GM12878 (cell line): ENCODE results near the gene NHSL1. TPM values are rescaled to one million over a fixed set of nuclear protein-coding genes. Genes with fewer than 3 reads are reported as not detected.

Experiments used
- ATAC-seq: fragments of 200-7000 bp; cut with Tn5 transposase; 3 replicates; pipeline ENCODE4 v1.9.1; 2020; ENCODE audit warnings: mild to moderate bottlenecking, moderate library complexity
- BruUV-seq: library from RNA; stranded (reverse); fragments of 400-500 nt; replicated peaks from 2 replicates; lab custom pipeline; 2021; lab: Mats Ljungman, UMichigan
- CTCF ChIA-PET: fragments of 300-600 bp; sonication (Branson Sonifier 250); formaldehyde crosslinking; extraction: SDS; loops from one replicate; lab custom pipeline; 2021; ENCODE audit warnings: inconsistent platforms; lab: Yijun Ruan, JAX
- POLR2A ChIA-PET: fragments of 350-600 bp; formaldehyde crosslinking; extraction: SDS; loops from one replicate; lab custom pipeline; 2021; ENCODE audit warnings: inconsistent platforms; lab: Charles Lee
- RAD21 ChIA-PET: fragments of 300-600 bp; sonication (Branson Sonifier 250); formaldehyde crosslinking; loops from one replicate; lab custom pipeline; 2023; ENCODE audit warnings: antibody characterized with exemption; ENCODE audit not compliant: unreplicated experiment; lab: Charles Lee
- SMC1A ChIA-PET: fragments of 300-600 bp; sonication (Branson Sonifier 250); formaldehyde crosslinking; loops from one replicate; lab custom pipeline; 2023; ENCODE audit not compliant: unreplicated experiment, uncharacterized antibody; lab: Charles Lee
- DNase-seq: peaks from one replicate; pipeline ENCODE4 v3.0.0-alpha.2; 2011; ENCODE audit warnings: low read depth, low spot score
- FAIRE-seq: peaks from 3 replicates; lab custom pipeline; 2011; peaks lifted over from hg19 to GRCh38; lab: Jason Lieb, UNC
- H2AFZ ChIP-seq: 2 replicates; pipeline ENCODE4 v1.6.0; 2011; ENCODE audit warnings: low read depth, low read length, control low read depth; ENCODE audit not compliant: control insufficient read depth
- H3K27ac ChIP-seq: 2 replicates; pipeline ENCODE4 v1.5.1; 2011; ENCODE audit warnings: control low read depth; ENCODE audit not compliant: control insufficient read depth, insufficient read depth
- H3K27me3 ChIP-seq, 2 experiments: replicated peaks in 1 of 2; 2 replicates each; pipeline versions ENCODE4 v1.6.0 to v1.6.1; 2011; ENCODE audit warnings: low read length in 1 of 2; ENCODE audit not compliant: control insufficient read depth in 2 of 2, insufficient read depth in 2 of 2
- H3K36me3 ChIP-seq, 2 experiments: 2 replicates each; pipeline ENCODE4 v1.5.1; 2011; ENCODE audit warnings: low read length in 1 of 2; ENCODE audit not compliant: control insufficient read depth in 2 of 2, insufficient read depth in 2 of 2
- H3K4me1 ChIP-seq: 2 replicates; pipeline ENCODE4 v1.6.1; 2011; ENCODE audit warnings: mild to moderate bottlenecking, low read length, moderate library complexity, mixed read lengths; ENCODE audit not compliant: control insufficient read depth, insufficient read depth
- H3K4me2 ChIP-seq: 2 replicates; pipeline ENCODE4 v1.6.0; 2011; ENCODE audit warnings: control low read depth; ENCODE audit not compliant: control insufficient read depth, insufficient read depth
- H3K4me3 ChIP-seq: fragments of 200-600 bp; sonication (generic); 2 replicates; pipeline ENCODE4 v1.5.1; 2016
- H3K79me2 ChIP-seq: 2 replicates; pipeline ENCODE4 v1.6.0; 2011; ENCODE audit warnings: low read length; ENCODE audit not compliant: control insufficient read depth, insufficient read depth
- H3K9ac ChIP-seq: 2 replicates; pipeline ENCODE4 v1.8.0; 2011; ENCODE audit warnings: low read length, control low read depth, mixed read lengths; ENCODE audit not compliant: control insufficient read depth, insufficient read depth
- H3K9me3 ChIP-seq: replicated peaks from 3 replicates; pipeline ENCODE4 v1.5.1; 2011; ENCODE audit warnings: mild to moderate bottlenecking, low read length; ENCODE audit not compliant: control insufficient read depth, insufficient read depth
- H4K20me1 ChIP-seq: 2 replicates; pipeline ENCODE4 v1.6.0; 2011; ENCODE audit not compliant: control insufficient read depth, insufficient read depth
- DPF2 ChIP-seq: fragments of 450-650 bp; IDR thresholded peaks from 2 replicates; pipeline ENCODE4 v1.6.1; 2017; ENCODE audit warnings: mild to moderate bottlenecking
- E4F1 ChIP-seq: fragments of 450-650 bp; IDR thresholded peaks from 2 replicates; pipeline ENCODE4 v1.6.1; 2018; ENCODE audit warnings: borderline replicate concordance, mild to moderate bottlenecking; ENCODE audit not compliant: partially characterized antibody
- HCFC1 ChIP-seq: fragments of 150-350 bp; IDR thresholded peaks from 2 replicates; pipeline ENCODE4 v1.6.1; 2014; ENCODE audit warnings: low read length
- IRF5 ChIP-seq: fragments of 450-650 bp; IDR thresholded peaks from 2 replicates; pipeline ENCODE4 v1.6.1; 2017; ENCODE audit warnings: borderline replicate concordance
- JUNB ChIP-seq: IDR thresholded peaks from 2 replicates; pipeline ENCODE4 v1.6.1; 2016; ENCODE audit warnings: antibody characterized with exemption, mild to moderate bottlenecking
- KAT2A ChIP-seq: conservative IDR thresholded peaks from 2 replicates; pipeline ENCODE4 v1.6.1; 2011; ENCODE audit warnings: low read depth, low read length; ENCODE audit not compliant: control insufficient read depth
- MAX ChIP-seq: IDR thresholded peaks from 2 replicates; pipeline ENCODE4 v1.6.1; 2012; ENCODE audit warnings: low read depth, low read length, improper control_type of control experiment
- POU2F2 ChIP-seq: IDR thresholded peaks from 3 replicates; pipeline ENCODE4 v1.6.1; 2011; ENCODE audit warnings: low read depth, mild to moderate bottlenecking, low read length, borderline replicate concordance
- SMARCA5 ChIP-seq: fragments of 450-650 bp; IDR thresholded peaks from 2 replicates; pipeline ENCODE4 v1.6.1; 2017; ENCODE audit warnings: mild to moderate bottlenecking
- TAF1 ChIP-seq: IDR thresholded peaks from 2 replicates; pipeline ENCODE4 v1.6.1; 2011; ENCODE audit warnings: mild to moderate bottlenecking, low read depth, low read length, borderline replicate concordance
- WGBS: methylation state at CpG from one replicate; pipeline ENCODE4 v1.1.6; 2016; ENCODE audit warnings: low lambda C conversion rate; ENCODE audit not compliant: insufficient replicate concordance, insufficient coverage; ENCODE audit errors: missing lambda C conversion rate; 5-methylcytosine and 5-hydroxymethylcytosine counted together
- in situ Hi-C: fragments of 300-500 bp; cut with MboI; formaldehyde crosslinking; loops from 9 replicates; pipeline ENCODE4 v1.14.3; 2018; ENCODE audit warnings: mixed read lengths
- intact Hi-C: fragments of 100-400 bp; cut with micrococcal nuclease; formaldehyde crosslinking; loops from one replicate; pipeline ENCODE4 v1.14.2; 2022; ENCODE audit not compliant: unreplicated experiment
- polyA plus RNA-seq, 11 experiments: library from polyadenylated mRNA; depleted of rRNA in 4 of 11; unstranded in 6 of 11; stranded (reverse) in 5 of 11; fragments of >200 nt; fragmentation: Nextera tagmentation in 4 of 11; fragmentation: Illumina TruSeq in 1 of 11; extraction: Ambion mirVana in 4 of 11; extraction: Trizol in 1 of 11; gene quantifications; 1 replicate in 1 of 11; 2 replicates in 10 of 11; pipeline versions ENCODE4 v1.2.1 to v1.2.3, GENCODE V29; 2011 to 2016; ENCODE audit warnings: inconsistent platforms in 2 of 11, missing spikeins in 2 of 11, low read depth in 1 of 11
- total RNA-seq, 4 experiments: library from RNA; depleted of rRNA in 3 of 4; stranded (reverse); fragments of >200 nt in 3 of 4; fragmentation: Illumina TruSeq in 1 of 4; extraction: Trizol in 1 of 4; gene quantifications; 2 replicates each; pipeline versions ENCODE4 v1.2.1 to v1.2.3, GENCODE V29; 2013 to 2021
- TF ChIP-seq, protein P1 (sequence below): fragments of 450-650 bp; formaldehyde crosslinking; IDR thresholded peaks from 2 replicates; pipeline ENCODE4 v1.5.0; 2022; ENCODE audit warnings: mild to moderate bottlenecking, missing genetic modification characterization
- TF ChIP-seq, protein P2 (sequence below): fragments of 450-650 bp; IDR thresholded peaks from 2 replicates; pipeline ENCODE4 v1.6.1; 2016; ENCODE audit warnings: mild to moderate bottlenecking

The NHSL1 gene
- total and polyA plus RNA-seq, 10 of the 15 experiments (the other 5 are each of a cell fraction or from before 2014, with no cell fraction given): 0.26 to 14.1 (median 0.90) TPM

DNA sequence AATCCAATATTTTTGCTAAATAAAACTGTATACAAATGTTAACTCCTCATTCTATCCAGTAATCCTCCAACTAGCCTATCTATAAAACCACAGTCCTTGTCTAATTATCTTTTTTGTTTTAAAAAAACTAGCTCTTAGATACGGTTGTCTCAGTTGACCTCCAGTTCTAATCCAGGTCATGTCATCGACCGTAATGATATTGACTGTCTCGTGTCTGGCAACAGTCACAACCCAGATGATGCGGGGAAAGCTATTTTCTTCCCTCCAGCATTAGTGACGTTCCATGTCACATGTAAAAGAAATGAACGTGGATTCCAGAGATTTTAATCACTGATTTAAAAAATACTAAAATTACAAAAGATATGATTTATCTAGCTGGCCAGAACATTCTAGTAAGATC, 59.7 kb downstream of the NHSL1 start:
- in situ Hi-C loops: no loop called here
- Histone ChIP-seq H3K4me1 (no peaks in the 10 kb centered on the region), H3K9ac (no peak overlapping the region), H4K20me1 (no peaks in the 10 kb centered on the region), H3K27ac (no peak overlapping the region), H3K4me3 (no peak overlapping the region), H3K27me3 (no peaks in the 10 kb centered on the region), H3K9me3 (no peaks in the 10 kb centered on the region), H2AFZ (no peak overlapping the region), H3K79me2 (no peaks in the 10 kb centered on the region), H3K4me2 (no peak overlapping the region), H3K36me3 (no peaks in the 10 kb centered on the region; a peak in 1 of 4 replicates)
- DNase-seq (no peak), FAIRE-seq (no peak), ATAC-seq (no peak)
- intact Hi-C loops: no loop called here
- POLR2A ChIA-PET: no interaction called here
- WGBS: 61% methylated on average over 7 of the region's 7 CpGs
- no TSS peak for BruUV-seq
- RAD21 ChIA-PET: interaction anchor here (1.2 to 2.8 kb wide), 2 partner anchors 65 to 69 kb away, joined by 3 to 11 read pairs; no protein-coding TSS in a partner anchor
- CTCF ChIA-PET: interaction anchor here (0.6 to 3.5 kb wide), 5 partner anchors 11 to 326 kb away, joined by 3 to 26 read pairs (median 4); no protein-coding TSS in a partner anchor
- SMC1A ChIA-PET: interaction anchor here (0.7 to 1.6 kb wide), 5 partner anchors 10 to 71 kb away, joined by 3 to 6 read pairs (median 4); no protein-coding TSS in a partner anchor
- TF ChIP-seq HCFC1 (no peak), IRF5 (no peak), DPF2 (no peak), KAT2A (no peak), MAX (no peak), TAF1 (no peak), SMARCA5 (no peak), JUNB (no peak), E4F1 (no peak), POU2F2 (no peak)
- TF ChIP-seq, protein P1, sequence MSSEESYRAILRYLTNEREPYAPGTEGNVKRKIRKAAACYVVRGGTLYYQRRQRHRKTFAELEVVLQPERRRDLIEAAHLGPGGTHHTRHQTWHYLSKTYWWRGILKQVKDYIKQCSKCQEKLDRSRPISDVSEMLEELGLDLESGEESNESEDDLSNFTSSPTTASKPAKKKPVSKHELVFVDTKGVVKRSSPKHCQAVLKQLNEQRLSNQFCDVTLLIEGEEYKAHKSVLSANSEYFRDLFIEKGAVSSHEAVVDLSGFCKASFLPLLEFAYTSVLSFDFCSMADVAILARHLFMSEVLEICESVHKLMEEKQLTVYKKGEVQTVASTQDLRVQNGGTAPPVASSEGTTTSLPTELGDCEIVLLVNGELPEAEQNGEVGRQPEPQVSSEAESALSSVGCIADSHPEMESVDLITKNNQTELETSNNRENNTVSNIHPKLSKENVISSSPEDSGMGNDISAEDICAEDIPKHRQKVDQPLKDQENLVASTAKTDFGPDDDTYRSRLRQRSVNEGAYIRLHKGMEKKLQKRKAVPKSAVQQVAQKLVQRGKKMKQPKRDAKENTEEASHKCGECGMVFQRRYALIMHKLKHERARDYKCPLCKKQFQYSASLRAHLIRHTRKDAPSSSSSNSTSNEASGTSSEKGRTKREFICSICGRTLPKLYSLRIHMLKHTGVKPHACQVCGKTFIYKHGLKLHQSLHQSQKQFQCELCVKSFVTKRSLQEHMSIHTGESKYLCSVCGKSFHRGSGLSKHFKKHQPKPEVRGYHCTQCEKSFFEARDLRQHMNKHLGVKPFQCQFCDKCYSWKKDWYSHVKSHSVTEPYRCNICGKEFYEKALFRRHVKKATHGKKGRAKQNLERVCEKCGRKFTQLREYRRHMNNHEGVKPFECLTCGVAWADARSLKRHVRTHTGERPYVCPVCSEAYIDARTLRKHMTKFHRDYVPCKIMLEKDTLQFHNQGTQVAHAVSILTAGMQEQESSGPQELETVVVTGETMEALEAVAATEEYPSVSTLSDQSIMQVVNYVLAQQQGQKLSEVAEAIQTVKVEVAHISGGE (CRISPR knock-in tag): no peak
- TF ChIP-seq, protein P2, sequence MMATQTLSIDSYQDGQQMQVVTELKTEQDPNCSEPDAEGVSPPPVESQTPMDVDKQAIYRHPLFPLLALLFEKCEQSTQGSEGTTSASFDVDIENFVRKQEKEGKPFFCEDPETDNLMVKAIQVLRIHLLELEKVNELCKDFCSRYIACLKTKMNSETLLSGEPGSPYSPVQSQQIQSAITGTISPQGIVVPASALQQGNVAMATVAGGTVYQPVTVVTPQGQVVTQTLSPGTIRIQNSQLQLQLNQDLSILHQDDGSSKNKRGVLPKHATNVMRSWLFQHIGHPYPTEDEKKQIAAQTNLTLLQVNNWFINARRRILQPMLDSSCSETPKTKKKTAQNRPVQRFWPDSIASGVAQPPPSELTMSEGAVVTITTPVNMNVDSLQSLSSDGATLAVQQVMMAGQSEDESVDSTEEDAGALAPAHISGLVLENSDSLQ: no peak
